Bronchus fibroblast of lung (primary cell): ENCODE results near the gene FUT7. TPM values are rescaled to one million over a fixed set of nuclear protein-coding genes. Genes with fewer than 3 reads are reported as not detected.

Source experiments
- total RNA-seq: library from RNA; depleted of rRNA; stranded (reverse); fragments of >200 nt; gene quantifications from 2 replicates; pipeline ENCODE4 v1.2.3, GENCODE V29; 2015

FUT7 gene, protein sequence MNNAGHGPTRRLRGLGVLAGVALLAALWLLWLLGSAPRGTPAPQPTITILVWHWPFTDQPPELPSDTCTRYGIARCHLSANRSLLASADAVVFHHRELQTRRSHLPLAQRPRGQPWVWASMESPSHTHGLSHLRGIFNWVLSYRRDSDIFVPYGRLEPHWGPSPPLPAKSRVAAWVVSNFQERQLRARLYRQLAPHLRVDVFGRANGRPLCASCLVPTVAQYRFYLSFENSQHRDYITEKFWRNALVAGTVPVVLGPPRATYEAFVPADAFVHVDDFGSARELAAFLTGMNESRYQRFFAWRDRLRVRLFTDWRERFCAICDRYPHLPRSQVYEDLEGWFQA
- not detected in 2 replicates for total RNA-seq

DNA sequence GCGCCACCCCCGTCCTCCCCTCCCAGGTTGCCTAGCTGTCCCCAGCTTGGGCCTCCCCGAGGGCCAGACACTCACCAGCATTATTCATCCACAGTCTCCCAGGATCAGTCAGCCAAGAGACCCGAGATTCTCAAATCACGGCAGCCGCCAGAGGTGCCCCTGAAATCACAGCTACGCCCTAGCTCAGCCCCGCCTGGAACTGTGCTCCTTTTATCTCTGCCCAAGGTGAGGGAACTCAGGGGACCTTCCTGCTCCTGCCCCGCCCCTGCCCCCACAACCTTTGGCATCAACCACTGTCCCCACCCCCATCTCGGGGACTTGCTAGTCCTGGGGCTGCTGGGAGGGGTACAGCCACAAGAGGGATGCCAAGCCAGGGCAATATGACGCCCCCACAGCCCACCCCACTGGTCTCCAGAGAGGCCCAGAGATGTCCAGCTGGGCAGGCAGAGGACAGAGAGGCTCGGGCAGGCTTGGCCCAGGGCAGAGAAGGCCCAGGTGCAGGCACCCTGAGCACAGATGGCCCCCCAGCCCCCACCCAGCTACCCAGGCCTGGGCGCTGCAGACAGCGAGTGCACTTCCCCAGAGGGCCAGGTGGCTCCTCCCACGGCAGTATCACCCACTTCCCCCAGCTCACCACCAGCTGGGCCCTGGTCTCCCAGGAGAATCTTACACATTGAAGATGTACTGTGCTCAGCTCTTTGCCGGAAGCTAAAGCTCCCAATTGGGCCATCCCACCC lies at the start of gene FUT7:
Gene FUT7, minus strand, starts transcription at position 185 of the 737 bp plus-strand sequence. Its CDS starts 97 bp downstream, at position 88.

DNA sequence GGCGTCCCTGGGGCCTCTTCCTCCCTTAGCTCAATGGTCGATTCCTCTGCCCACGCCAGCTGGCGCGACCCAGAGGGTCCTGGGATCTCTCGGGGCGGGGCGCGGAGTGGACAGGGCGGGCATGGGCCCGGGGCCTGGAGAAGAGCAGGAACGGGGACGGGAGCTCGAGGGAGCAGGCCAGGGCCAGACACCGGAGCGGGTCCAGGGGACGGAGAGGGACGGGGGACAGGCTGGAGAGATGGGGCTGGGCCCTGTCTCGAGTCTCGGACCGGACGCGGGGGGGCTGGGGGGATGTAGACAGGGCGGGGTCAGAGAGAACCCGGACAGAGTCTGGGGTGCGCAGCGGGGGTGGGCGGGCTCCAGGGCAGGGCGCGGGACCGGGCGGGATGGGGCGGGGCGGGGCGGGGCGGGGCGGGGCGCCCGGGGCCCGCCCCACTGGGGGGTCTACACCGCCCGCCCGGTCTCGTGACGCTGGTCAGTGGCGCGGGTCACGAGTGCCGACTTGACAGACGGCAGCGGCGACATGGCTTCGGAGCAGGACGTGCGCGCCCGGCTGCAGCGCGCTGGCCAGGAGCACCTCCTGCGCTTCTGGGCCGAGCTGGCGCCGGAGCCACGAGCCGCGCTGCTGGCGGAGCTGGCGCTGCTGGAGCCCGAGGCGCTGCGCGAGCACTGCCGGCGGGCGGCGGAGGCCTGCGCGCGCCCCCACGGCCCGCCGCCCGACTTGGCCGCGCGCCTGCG lies 45.3 kb upstream of the FUT7 start, which contains the start of gene UAP1L1:
Gene UAP1L1, plus strand, starts transcription at position 508 of the 738 bp plus-strand sequence. Its CDS starts 16 bp downstream, at position 524.

DNA sequence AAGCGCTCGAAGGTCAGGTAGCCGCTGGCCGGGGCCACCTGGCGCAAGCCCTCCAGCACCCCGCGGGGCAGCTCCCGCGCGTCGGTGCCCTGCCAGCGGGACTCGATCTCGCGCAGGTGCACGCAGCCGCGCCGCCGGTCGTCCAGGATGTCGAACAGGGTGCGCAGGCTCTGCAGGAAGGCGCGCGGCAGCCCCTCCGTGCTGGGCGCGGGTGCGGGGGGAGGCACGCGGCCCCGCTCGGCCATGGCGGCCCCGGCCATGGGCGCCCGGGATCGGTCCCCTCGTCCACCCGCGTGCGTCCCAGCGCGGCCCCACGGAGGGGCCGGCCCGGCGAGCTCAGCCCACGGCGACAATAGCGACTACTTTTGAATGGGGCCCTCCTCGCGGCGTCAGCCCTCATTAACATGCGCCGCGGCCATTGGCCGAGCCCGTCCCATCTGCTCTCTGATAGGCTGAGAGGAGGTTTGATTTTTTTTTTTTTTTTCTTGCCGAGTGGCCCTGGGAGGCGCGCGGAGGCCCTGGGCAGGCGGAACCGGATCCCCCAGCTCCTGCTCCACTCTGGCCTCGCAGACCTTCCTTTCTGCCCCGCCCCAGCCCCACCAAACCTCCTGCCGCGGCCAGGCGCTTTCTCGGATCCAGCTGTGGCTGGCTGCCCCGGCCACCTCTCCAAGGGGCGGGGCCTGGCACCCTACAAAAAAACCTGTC lies 38.5 kb upstream of the FUT7 start, which contains the start of gene SAPCD2:
Gene SAPCD2, minus strand, starts transcription at position 357 of the 705 bp plus-strand sequence. Its CDS starts 97 bp downstream, at position 260.

DNA sequence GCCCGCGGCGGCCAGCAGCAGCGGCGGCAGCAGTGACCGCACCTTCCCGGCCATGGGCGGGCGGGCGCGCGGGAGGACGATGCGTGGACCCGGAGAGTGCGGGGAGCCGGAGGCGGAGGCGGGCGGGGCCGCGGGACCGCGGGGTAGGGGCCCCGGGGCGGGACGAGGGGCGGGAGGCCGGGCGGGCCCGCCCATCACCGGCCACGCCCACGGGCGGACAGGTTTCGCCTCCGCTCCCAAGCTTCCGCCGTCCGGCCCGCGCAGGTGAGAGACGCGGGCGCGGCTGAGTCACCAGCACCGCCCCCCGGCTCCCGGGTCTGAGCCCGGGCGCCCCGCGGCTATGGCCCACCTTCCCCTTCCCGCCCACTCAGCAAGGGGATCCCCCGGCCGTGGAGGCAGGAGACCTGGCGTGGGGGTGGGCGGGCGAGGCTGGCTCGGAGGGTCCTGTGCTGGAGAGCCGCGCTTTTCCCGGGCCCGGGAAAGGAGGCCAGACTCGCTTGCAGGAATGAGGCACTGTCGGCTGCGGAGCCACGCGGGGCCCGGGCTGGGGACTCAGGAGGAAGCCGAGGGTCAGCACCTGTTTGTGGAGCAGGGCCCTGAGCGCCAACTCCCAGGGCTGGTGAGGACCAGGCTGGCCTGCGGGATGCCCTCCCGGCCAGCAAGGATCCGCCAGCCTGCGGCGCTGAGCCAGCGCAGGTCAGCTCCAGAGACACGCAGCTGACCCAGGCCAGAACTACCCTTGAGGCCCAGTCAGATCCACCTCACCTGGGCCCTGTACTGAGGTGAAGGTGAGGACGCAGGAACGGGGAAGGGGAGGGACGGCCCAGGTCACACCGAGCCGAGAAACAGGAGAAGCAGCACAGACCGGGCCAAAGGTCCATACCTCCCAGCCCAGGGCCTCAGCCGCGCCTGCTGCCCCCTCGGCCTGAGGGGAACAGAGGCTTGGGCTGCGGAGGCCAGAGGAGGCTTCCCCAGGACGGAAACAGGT lies 22.4 kb upstream of the FUT7 start, which contains the start of gene ENTPD2:
Gene ENTPD2, minus strand, starts transcription at position 118 of the 988 bp plus-strand sequence. Its CDS starts 64 bp downstream, at position 54.

DNA sequence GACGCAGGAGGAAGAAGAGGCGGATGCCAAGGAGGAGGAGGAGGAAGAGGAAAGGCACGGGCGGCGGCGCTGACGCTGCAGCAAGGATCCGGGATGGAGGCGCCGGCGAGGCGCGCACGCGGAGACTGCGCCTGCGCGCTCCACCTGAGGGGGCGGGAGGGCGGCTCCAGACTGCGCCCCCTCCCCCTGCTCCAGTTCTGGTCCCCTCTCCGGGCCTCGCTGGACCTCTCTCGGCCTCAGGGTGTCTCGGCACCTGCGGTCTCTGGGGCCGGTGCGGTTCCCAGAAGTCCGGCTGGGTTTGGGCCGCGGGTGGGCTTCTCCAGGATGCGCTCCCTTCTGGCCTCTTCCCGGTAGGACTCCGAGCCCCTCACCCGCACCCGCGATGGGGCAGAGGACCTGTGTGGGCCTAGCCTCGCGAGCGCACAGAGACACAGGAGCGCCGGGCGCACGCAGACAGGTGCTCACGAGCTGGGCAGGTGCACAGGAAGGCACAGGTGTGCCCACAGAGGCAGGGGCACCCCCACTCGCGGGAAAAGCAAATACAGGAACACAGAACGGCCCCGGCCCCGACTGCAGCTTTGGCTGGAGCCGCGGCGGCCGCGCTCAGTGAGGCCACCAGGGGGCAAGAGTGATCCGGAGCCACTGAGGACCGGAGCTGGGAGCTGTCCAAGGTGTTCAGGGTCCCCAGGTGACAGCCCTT lies 14.3 kb upstream of the FUT7 start, which contains the start of gene NPDC1:
Gene NPDC1, minus strand, starts transcription at position 90 of the 700 bp plus-strand sequence. CDS start 188 bp downstream, outside the sequence.

DNA sequence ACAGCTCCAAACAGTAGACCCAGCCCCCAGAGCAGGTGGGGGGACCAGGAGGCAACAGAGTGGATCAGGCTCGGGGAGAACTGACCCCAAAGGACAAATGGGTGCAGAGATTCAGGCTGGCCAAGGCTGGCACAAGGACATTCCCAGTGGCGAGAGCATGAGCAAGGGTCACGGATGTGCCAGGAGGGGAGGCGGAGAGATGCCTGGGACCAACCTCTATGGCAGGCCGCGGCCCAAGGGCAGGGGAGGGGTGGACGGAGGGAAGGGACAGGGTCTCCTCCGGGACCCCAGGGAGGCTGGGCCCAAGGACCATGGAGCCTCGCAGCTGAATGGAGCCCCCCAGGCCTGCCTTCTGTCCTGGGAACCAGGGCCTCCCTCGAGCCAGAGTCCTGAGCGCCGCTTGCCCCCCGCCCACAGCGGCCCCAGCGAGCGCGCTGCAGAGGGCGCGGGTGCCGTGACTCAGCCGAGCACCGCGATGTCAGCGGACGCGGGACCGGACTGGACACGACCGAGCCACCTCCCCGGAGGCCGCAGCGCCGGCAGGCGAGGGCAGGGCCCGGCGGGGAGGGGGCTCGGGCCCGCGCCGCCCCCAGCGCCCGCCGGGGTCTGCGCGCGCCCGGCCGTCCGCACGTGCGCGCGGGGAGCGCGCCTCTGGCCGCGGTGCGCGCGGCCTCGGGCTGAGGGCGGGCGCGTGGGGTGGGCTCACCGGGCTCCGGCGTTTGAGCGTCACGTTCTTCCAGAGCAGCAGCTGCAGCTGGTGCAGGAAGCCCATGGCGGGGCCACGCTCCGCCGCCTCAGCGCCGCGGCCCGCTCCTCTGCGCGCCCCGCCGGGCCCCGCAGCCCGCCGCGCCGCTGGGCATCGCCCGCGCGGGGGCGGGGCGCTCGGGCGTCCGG lies 4.3 kb downstream of the FUT7 start, which contains the start of gene ABCA2:
Gene ABCA2, minus strand, starts transcription at position 869 of the 894 bp plus-strand sequence. Its CDS starts 97 bp downstream, at position 772.

DNA sequence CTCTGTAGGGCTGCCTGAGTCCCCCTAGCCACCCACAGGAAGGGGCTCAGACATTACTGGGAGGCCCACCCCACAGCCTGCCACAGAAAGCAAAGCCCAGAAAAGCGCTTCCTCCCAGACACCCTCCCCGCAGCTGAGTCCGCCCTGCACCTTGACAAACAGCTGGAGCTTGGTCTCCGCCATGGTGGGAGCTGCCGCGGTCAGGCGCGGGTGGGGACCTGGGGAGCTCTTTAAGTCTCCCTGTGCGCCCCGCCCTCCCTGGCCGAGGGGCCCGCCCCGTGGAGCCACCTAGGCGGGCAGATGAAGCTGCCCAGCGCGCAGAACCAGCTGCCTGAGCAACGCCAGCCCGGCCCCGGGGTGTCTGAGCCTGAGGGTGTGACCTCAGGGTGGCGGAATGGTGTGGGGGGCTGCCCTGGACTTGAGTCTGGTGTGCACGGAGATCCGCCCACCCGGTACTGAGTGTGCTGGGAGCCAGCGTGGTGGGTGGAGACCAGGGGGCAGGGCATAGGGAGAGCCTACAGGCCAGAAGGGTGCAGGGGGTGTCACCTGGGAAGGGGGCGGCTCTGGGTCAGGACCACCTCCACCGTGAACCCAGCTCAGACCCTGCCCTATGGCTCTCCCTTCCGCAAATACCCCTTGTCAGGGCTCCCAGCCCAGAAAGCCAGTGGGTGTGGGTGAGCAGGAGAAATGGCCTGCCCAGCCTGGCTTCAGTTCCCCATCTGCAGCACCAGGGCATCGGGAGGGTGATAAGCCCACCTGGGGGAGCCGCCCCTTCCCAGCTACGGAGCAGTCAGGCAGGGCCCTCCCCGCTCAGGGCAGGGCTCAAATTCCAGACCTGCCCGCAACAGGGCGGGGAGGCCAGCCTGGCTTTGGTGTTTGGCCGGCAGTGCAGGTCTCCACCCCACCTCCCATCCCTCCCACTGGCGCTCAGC lies 35.3 kb downstream of the FUT7 start, which contains the start of gene CLIC3:
Gene CLIC3, minus strand, starts transcription at position 208 of the 932 bp plus-strand sequence. Its CDS starts 25 bp downstream, at position 183.

DNA sequence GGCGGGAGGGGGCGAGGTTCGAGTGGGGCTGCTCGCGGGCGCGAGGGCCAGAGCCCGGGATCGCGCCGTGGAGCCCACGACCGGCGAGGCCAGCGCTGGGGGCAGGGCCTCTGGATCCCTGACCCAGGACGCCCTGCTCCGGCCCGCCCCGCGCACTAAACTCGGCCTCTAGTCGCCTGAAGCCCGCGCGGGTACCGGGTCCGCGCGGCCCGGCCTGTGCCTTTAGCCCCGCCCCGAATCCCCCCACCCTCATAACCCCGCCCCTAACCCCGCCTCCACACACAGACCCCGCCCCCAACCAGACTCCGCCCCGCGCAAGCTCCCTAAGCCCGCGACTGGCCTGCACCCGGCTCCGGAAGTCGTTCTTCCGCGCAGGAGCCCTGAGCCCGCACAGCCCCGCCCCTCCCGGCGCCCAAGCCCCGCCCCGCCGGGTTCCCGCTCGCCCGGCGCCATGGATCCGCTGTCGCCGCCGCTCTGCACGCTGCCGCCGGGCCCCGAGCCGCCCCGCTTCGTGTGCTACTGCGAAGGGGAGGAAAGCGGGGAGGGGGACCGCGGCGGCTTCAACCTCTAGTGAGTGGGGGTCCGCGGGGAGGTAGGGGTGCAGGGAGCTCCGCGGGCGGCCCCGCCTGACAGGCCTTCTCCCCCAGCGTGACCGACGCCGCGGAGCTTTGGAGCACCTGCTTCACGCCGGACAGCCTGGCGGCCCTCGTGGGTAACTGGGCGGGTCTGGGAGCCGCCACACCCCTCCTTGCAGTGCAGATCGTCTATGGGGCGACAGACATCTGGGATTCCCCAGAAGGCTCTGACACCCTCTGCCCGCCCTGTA lies 39.7 kb downstream of the FUT7 start, which contains the start of gene PAXX:
Gene PAXX, plus strand, starts transcription at position 430 of the 826 bp plus-strand sequence. Its CDS starts 22 bp downstream, at position 452.

DNA sequence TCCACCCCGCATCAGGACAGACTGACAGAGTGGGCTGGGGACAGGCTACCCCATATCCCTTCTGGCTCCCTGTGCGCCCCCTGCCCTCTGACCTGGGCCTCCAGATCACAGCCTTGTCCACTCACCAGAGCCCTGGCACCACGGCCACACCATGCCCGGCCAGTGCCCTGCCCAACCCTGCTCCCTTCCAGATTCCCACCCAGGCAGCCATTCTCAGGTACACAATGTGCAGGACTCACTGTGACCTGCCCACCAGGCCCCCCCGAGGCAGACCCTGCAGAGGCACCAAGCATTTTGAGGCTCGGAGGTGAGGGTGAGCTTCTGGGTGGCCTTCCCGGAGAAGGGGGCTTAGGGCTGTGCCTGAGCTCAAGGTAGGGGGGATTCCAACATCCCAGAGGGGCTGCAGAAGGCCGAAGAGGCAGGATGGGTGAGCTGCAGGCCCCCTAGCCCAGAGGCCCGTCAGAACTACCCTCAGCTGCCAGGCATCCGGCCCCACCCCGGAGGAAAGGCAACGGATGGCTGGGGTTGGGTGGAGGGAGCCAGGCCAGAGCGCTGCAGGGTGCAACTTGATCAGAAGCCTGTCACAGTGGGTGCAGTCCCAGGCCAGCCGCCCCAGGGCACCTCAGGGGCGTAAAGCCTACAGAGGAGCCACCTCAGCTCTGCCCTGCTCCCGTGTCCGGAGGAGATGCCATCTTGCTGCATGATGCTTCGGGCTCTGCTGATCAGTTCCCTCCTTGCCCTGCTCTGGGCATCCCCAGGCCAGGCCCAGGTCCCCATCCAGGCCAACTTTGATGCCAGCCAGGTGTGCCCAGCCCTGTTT lies 49.4 kb downstream of the FUT7 start, which contains the start of gene LCNL1:
Gene LCNL1, plus strand, starts transcription at position 762 of the 820 bp plus-strand sequence. CDS start 594 bp downstream, outside the sequence.

Other genes with a start within 250 kb of the FUT7 start
- 85.4 and 89.2 TPM in 2 replicates for gene TMEM141, start 240.7 kb downstream of the FUT7 start, total RNA-seq
- under 0.01 TPM in 1 of 2 replicates, not detected in the other for gene CCDC183, start 235.8 kb downstream of the FUT7 start, total RNA-seq
- gene RABL6, start 224.1 kb downstream of the FUT7 start, total RNA-seq = 85.8 and 89.3 TPM in 2 replicates
- gene AJM1, start 189.6 kb downstream of the FUT7 start, total RNA-seq = 0.45 and 1.3 TPM in 2 replicates
- gene PHPT1, start 182.7 kb downstream of the FUT7 start, total RNA-seq = 119 and 125 TPM in 2 replicates
- 2.5 and 3.0 TPM in 2 replicates for gene MAMDC4, start 179.7 kb downstream of the FUT7 start, total RNA-seq
- gene EDF1, start 165.8 kb downstream of the FUT7 start, total RNA-seq = 491 and 504 TPM in 2 replicates
- gene TRAF2, start 145.6 kb downstream of the FUT7 start, total RNA-seq = 9.1 and 9.4 TPM in 2 replicates
- gene FBXW5, start 87.3 kb downstream of the FUT7 start, total RNA-seq = 113 and 115 TPM in 2 replicates
- not detected in 2 replicates for gene C8G, start 86.8 kb downstream of the FUT7 start, total RNA-seq
- not detected in 2 replicates for gene LCN12, start 79.8 kb downstream of the FUT7 start, total RNA-seq
- 2.4 TPM in 1 of 2 replicates, not detected in the other for gene PTGDS, start 54.6 kb downstream of the FUT7 start, total RNA-seq
- under 0.01 TPM in 1 of 2 replicates, not detected in the other for gene LCNL1, start 49.1 kb downstream of the FUT7 start, total RNA-seq
- gene PAXX, start 39.7 kb downstream of the FUT7 start, total RNA-seq = 30.6 and 32.9 TPM in 2 replicates
- 1.3 and 4.0 TPM in 2 replicates for gene CLIC3, start 35.5 kb downstream of the FUT7 start, total RNA-seq
- 8.5 and 9.4 TPM in 2 replicates for gene ABCA2, start 3.9 kb downstream of the FUT7 start, total RNA-seq
- gene NPDC1, start 14.1 kb upstream of the FUT7 start, total RNA-seq = 18.7 and 19.6 TPM in 2 replicates
- not detected in 2 replicates for gene ENTPD2, start 22.0 kb upstream of the FUT7 start, total RNA-seq
- gene SAPCD2, start 38.5 kb upstream of the FUT7 start, total RNA-seq = 21.9 and 24.2 TPM in 2 replicates
- 4.9 and 5.5 TPM in 2 replicates for gene UAP1L1, start 45.4 kb upstream of the FUT7 start, total RNA-seq
- gene MAN1B1, start 54.9 kb upstream of the FUT7 start, total RNA-seq = 56.0 and 72.4 TPM in 2 replicates
- gene DPP7, start 82.6 kb upstream of the FUT7 start, total RNA-seq = 66.6 and 69.7 TPM in 2 replicates
- gene GRIN1, start 107.1 kb upstream of the FUT7 start, total RNA-seq = not detected in 2 replicates
- not detected in 2 replicates for gene LRRC26, start 138.0 kb upstream of the FUT7 start, total RNA-seq
- gene TMEM210, start 140.0 kb upstream of the FUT7 start, total RNA-seq = not detected in 2 replicates
- gene ANAPC2, start 156.5 kb upstream of the FUT7 start, total RNA-seq = 10.3 and 15.3 TPM in 2 replicates
- gene SSNA1, start 156.6 kb upstream of the FUT7 start, total RNA-seq = 75.8 and 84.9 TPM in 2 replicates
- 6.1 and 6.4 TPM in 2 replicates for gene TPRN, start 168.7 kb upstream of the FUT7 start, total RNA-seq
- 43.1 and 47.9 TPM in 2 replicates for gene TMEM203, start 173.6 kb upstream of the FUT7 start, total RNA-seq
- 14.9 and 16.8 TPM in 2 replicates for gene NDOR1, start 173.6 kb upstream of the FUT7 start, total RNA-seq
- gene RNF208, start 190.2 kb upstream of the FUT7 start, total RNA-seq = 0.50 and 1.2 TPM in 2 replicates
- 0.74 and 1.2 TPM in 2 replicates for gene CYSRT1, start 193.1 kb upstream of the FUT7 start, total RNA-seq
- gene RNF224, start 195.4 kb upstream of the FUT7 start, total RNA-seq = under 0.01 TPM in 1 of 2 replicates, not detected in the other
- gene SLC34A3, start 198.8 kb upstream of the FUT7 start, total RNA-seq = not detected in 2 replicates
- gene TUBB4B, start 209.2 kb upstream of the FUT7 start, total RNA-seq = 795 and 833 TPM in 2 replicates
- not detected in 2 replicates for gene STPG3, start 219.2 kb upstream of the FUT7 start, total RNA-seq
- 55.9 and 59.2 TPM in 2 replicates for gene NELFB, start 223.2 kb upstream of the FUT7 start, total RNA-seq
- 33.9 and 36.5 TPM in 2 replicates for gene TOR4A, start 245.6 kb upstream of the FUT7 start, total RNA-seq